ENCODE measurements around the gene FOXP1. TPM values are rescaled to one million over a fixed set of nuclear protein-coding genes. Genes with fewer than 3 reads are reported as not detected.

Gene FOXP1
- total and polyA plus RNA-seq, 2 donors = 26.1 to 42.3 TPM

- 86% methylated on average over 5 of the region's 5 CpGs for WGBS
- no peak overlapping the region for H3K4me3 ChIP-seq (ENCODE audit: low read length in 2 of 2)
- H3K27ac ChIP-seq (ENCODE audit: low read depth in 1 of 2, low read length in 1 of 2) = peak overlapping the region in 1 of 2 donors; percentile 25
- no peak for DNase-seq (ENCODE audit: low read depth in 6 of 9, low spot score in 9 of 9)
- H3K36me3 ChIP-seq (ENCODE audit: control insufficient read depth in 2 of 2, insufficient read depth in 2 of 2, low read length in 1 of 2) = peaks cover 0 to 27% of the 10 kb centered on the region in 2 donors
- H3K27me3 ChIP-seq (ENCODE audit: control insufficient read depth in 2 of 2, insufficient read depth in 1 of 2, low read length in 1 of 2) = no peaks in the 10 kb centered on the region
- H3K4me1 ChIP-seq (ENCODE audit: control insufficient read depth in 2 of 2, insufficient read depth in 2 of 2, low read length in 2 of 2) = peaks cover 0 to 9% of the 10 kb centered on the region in 2 donors
- peaks cover 0 to 6% of the 10 kb centered on the region in 2 donors for H3K9me3 ChIP-seq (ENCODE audit: control insufficient read depth in 2 of 2, insufficient read depth in 1 of 2, low read length in 1 of 2)
Observed at GRCh38 chr3:71494212-71494611, 89.3 kb downstream of the FOXP1 start.

- peaks cover 0 to 6% of the 10 kb centered on the region in 2 donors for H3K9me3 ChIP-seq (ENCODE audit: control insufficient read depth in 2 of 2, insufficient read depth in 1 of 2, low read length in 1 of 2)
- H3K27ac ChIP-seq (ENCODE audit: low read depth in 1 of 2, low read length in 1 of 2) = peak overlapping the region; percentile 44 to 80
- peak in 1 of 9 donors; percentile 52 for DNase-seq (ENCODE audit: low read depth in 6 of 9, low spot score in 9 of 9)
- H3K4me1 ChIP-seq (ENCODE audit: control insufficient read depth in 2 of 2, insufficient read depth in 2 of 2, low read length in 2 of 2) = peaks cover 0 to 8% of the 10 kb centered on the region in 2 donors
- WGBS = 85% methylated on average over 9 of the region's 9 CpGs
- H3K36me3 ChIP-seq (ENCODE audit: control insufficient read depth in 2 of 2, insufficient read depth in 2 of 2, low read length in 1 of 2) = peaks cover 0 to 28% of the 10 kb centered on the region in 2 donors
- H3K4me3 ChIP-seq (ENCODE audit: low read length in 2 of 2) = no peak overlapping the region
- H3K27me3 ChIP-seq (ENCODE audit: control insufficient read depth in 2 of 2, insufficient read depth in 1 of 2, low read length in 1 of 2) = no peaks in the 10 kb centered on the region
Observed at GRCh38 chr3:71492974-71493771, 90.4 kb downstream of the FOXP1 start.

DNA sequence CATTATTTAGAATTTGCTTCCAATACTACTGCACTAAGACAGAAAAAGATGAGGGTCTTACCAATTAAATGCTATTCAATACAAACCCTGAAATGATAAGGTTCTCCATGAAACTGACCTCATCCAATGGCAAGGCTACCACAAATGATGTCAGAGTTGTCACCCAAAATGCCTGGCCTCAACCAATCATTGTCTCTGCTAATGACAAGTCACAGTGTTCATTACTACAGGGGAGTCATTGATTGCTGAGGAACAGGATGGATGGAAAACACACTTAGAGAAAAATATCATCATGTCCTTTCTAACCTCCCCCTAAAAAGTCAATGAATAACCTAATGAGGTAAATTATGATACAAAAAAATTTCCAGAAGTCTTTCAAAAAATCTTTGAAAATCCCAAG is 91.0 kb downstream of the FOXP1 start:
- DNase-seq (ENCODE audit: low read depth in 6 of 9, low spot score in 9 of 9) = no peak
- Histone ChIP-seq H3K4me1 (ENCODE audit: control insufficient read depth in 2 of 2, insufficient read depth in 2 of 2, low read length in 2 of 2) (peaks cover 0 to 3% of the 10 kb centered on the region in 2 donors), H3K27me3 (ENCODE audit: control insufficient read depth in 2 of 2, insufficient read depth in 1 of 2, low read length in 1 of 2) (no peaks in the 10 kb centered on the region), H3K27ac (ENCODE audit: low read depth in 1 of 2, low read length in 1 of 2) (peak overlapping the region; percentile 31 to 44), H3K36me3 (ENCODE audit: control insufficient read depth in 2 of 2, insufficient read depth in 2 of 2, low read length in 1 of 2) (peaks cover 0 to 28% of the 10 kb centered on the region in 2 donors), H3K4me3 (ENCODE audit: low read length in 2 of 2) (no peak overlapping the region), H3K9me3 (ENCODE audit: control insufficient read depth in 2 of 2, insufficient read depth in 1 of 2, low read length in 1 of 2) (peaks cover 0 to 6% of the 10 kb centered on the region in 2 donors)

GRCh38 chr3:71491154-71491752 is 92.3 kb downstream of the FOXP1 start:
- no peak for DNase-seq (ENCODE audit: low read depth in 6 of 9, low spot score in 9 of 9)
- Histone ChIP-seq H3K27me3 (ENCODE audit: control insufficient read depth in 2 of 2, insufficient read depth in 1 of 2, low read length in 1 of 2) (no peaks in the 10 kb centered on the region), H3K4me1 (ENCODE audit: control insufficient read depth in 2 of 2, insufficient read depth in 2 of 2, low read length in 2 of 2) (no peaks in the 10 kb centered on the region), H3K36me3 (ENCODE audit: control insufficient read depth in 2 of 2, insufficient read depth in 2 of 2, low read length in 1 of 2) (peaks cover 0 to 28% of the 10 kb centered on the region in 2 donors), H3K4me3 (ENCODE audit: low read length in 2 of 2) (no peak overlapping the region), H3K9me3 (ENCODE audit: control insufficient read depth in 2 of 2, insufficient read depth in 1 of 2, low read length in 1 of 2) (peaks cover 0 to 6% of the 10 kb centered on the region in 2 donors), H3K27ac (ENCODE audit: low read depth in 1 of 2, low read length in 1 of 2) (no peak overlapping the region)
- WGBS = 93% methylated on average over 9 of the region's 9 CpGs

- H3K36me3 ChIP-seq (ENCODE audit: control insufficient read depth in 2 of 2, insufficient read depth in 2 of 2, low read length in 1 of 2) = peaks cover 0 to 28% of the 10 kb centered on the region in 2 donors
- DNase-seq (ENCODE audit: low read depth in 6 of 9, low spot score in 9 of 9) = no peak
- no peak overlapping the region for H3K4me3 ChIP-seq (ENCODE audit: low read length in 2 of 2)
- H3K4me1 ChIP-seq (ENCODE audit: control insufficient read depth in 2 of 2, insufficient read depth in 2 of 2, low read length in 2 of 2) = no peaks in the 10 kb centered on the region
- WGBS = 97% methylated on average over 3 of the region's 3 CpGs
- no peaks in the 10 kb centered on the region for H3K27me3 ChIP-seq (ENCODE audit: control insufficient read depth in 2 of 2, insufficient read depth in 1 of 2, low read length in 1 of 2)
- H3K9me3 ChIP-seq (ENCODE audit: control insufficient read depth in 2 of 2, insufficient read depth in 1 of 2, low read length in 1 of 2) = peaks cover 0 to 6% of the 10 kb centered on the region in 2 donors
- no peak overlapping the region for H3K27ac ChIP-seq (ENCODE audit: low read depth in 1 of 2, low read length in 1 of 2)
Observed at GRCh38 chr3:71490692-71491091, 92.8 kb downstream of the FOXP1 start.

DNA sequence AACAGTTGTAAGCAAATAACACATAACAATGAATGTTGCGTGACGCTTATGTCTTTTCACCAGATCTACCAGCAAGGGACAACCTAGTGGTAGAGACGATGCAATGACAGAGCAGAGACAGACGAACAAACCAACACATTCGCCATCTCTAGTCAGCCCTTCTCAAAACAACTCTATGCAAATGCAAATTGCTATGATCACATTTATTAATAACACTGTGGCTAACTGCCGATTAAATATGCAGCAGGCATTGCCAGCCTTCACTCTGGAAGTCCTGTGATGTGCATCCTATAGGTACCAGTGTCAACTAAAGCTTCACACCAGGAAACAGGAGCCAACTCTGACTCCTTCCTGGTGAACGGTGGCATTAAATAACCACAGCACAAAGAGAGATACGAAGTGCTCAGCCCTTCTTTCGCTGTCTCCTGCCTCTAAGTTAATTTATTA is 94.2 kb downstream of the FOXP1 start:
- peaks cover 0 to 28% of the 10 kb centered on the region in 2 donors for H3K36me3 ChIP-seq (ENCODE audit: control insufficient read depth in 2 of 2, insufficient read depth in 2 of 2, low read length in 1 of 2)
- peaks cover 0 to 6% of the 10 kb centered on the region in 2 donors for H3K9me3 ChIP-seq (ENCODE audit: control insufficient read depth in 2 of 2, insufficient read depth in 1 of 2, low read length in 1 of 2)
- DNase-seq (ENCODE audit: low read depth in 6 of 9, low spot score in 9 of 9) = no peak
- no peak overlapping the region for H3K27ac ChIP-seq (ENCODE audit: low read depth in 1 of 2, low read length in 1 of 2)
- no peaks in the 10 kb centered on the region for H3K27me3 ChIP-seq (ENCODE audit: control insufficient read depth in 2 of 2, insufficient read depth in 1 of 2, low read length in 1 of 2)
- no peaks in the 10 kb centered on the region for H3K4me1 ChIP-seq (ENCODE audit: control insufficient read depth in 2 of 2, insufficient read depth in 2 of 2, low read length in 2 of 2)
- WGBS = 87% methylated on average over 9 of the region's 9 CpGs
- H3K4me3 ChIP-seq (ENCODE audit: low read length in 2 of 2) = no peak overlapping the region

DNA sequence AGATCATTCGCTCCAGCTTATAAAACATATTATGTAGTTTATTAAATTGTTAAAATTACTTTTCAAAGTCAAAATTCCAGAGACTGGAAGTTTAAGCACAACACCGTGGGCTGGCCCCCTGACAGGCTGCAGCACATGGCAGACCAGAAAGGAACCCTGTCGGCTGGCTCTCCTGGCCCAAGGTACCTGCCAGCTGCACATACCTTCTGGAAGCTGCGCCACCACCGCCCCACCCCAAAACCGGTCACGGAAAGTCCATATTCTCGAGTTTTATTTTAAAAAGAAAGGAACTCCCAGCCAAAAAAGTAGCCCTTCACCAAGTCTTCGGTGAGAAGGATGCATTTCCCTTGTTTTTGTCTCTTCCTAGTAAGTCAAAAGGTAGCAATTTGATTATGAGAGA is 94.6 kb downstream of the FOXP1 start:
- 93% methylated on average over 9 of the region's 9 CpGs for WGBS
- DNase-seq (ENCODE audit: low read depth in 6 of 9, low spot score in 9 of 9) = no peak
- Histone ChIP-seq H3K4me3 (ENCODE audit: low read length in 2 of 2) (no peak overlapping the region), H3K36me3 (ENCODE audit: control insufficient read depth in 2 of 2, insufficient read depth in 2 of 2, low read length in 1 of 2) (peaks cover 0 to 28% of the 10 kb centered on the region in 2 donors), H3K27me3 (ENCODE audit: control insufficient read depth in 2 of 2, insufficient read depth in 1 of 2, low read length in 1 of 2) (no peaks in the 10 kb centered on the region), H3K27ac (ENCODE audit: low read depth in 1 of 2, low read length in 1 of 2) (no peak overlapping the region), H3K9me3 (ENCODE audit: control insufficient read depth in 2 of 2, insufficient read depth in 1 of 2, low read length in 1 of 2) (peaks cover 0 to 6% of the 10 kb centered on the region in 2 donors), H3K4me1 (ENCODE audit: control insufficient read depth in 2 of 2, insufficient read depth in 2 of 2, low read length in 2 of 2) (no peaks in the 10 kb centered on the region)

GRCh38 chr3:71488391-71488809 is 95.1 kb downstream of the FOXP1 start:
- no peak overlapping the region for H3K4me3 ChIP-seq (ENCODE audit: low read length in 2 of 2)
- DNase-seq (ENCODE audit: low read depth in 6 of 9, low spot score in 9 of 9) = no peak
- H3K9me3 ChIP-seq (ENCODE audit: control insufficient read depth in 2 of 2, insufficient read depth in 1 of 2, low read length in 1 of 2) = peaks cover 0 to 6% of the 10 kb centered on the region in 2 donors
- H3K36me3 ChIP-seq (ENCODE audit: control insufficient read depth in 2 of 2, insufficient read depth in 2 of 2, low read length in 1 of 2) = peaks cover 0 to 28% of the 10 kb centered on the region in 2 donors
- H3K27me3 ChIP-seq (ENCODE audit: control insufficient read depth in 2 of 2, insufficient read depth in 1 of 2, low read length in 1 of 2) = no peaks in the 10 kb centered on the region
- WGBS = 96% methylated on average over 6 of the region's 6 CpGs
- H3K27ac ChIP-seq (ENCODE audit: low read depth in 1 of 2, low read length in 1 of 2) = peak overlapping the region in 1 of 2 donors; percentile 42
- H3K4me1 ChIP-seq (ENCODE audit: control insufficient read depth in 2 of 2, insufficient read depth in 2 of 2, low read length in 2 of 2) = no peaks in the 10 kb centered on the region

DNA sequence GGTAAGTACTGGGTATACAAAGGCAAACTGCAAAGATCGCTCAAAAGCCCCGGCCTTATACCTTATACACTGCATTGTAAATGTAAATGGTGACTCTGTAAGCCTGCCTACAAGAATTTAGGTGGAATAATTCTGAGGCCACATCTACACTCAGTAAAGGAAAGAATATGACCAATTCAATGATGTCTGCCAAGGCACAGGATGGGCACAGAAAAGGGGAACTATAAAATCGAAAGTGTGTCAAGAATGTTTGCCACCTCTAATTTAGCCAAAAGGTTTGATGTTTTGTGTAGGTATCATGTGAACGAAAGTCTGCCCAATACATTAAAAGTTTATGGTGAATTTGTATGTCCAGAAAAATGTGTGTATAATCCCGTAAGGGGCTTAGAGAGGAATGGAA is 96.1 kb downstream of the FOXP1 start:
- Histone ChIP-seq H3K27me3 (ENCODE audit: control insufficient read depth in 2 of 2, insufficient read depth in 1 of 2, low read length in 1 of 2) (no peaks in the 10 kb centered on the region), H3K9me3 (ENCODE audit: control insufficient read depth in 2 of 2, insufficient read depth in 1 of 2, low read length in 1 of 2) (peaks cover 0 to 6% of the 10 kb centered on the region in 2 donors), H3K4me1 (ENCODE audit: control insufficient read depth in 2 of 2, insufficient read depth in 2 of 2, low read length in 2 of 2) (no peaks in the 10 kb centered on the region), H3K27ac (ENCODE audit: low read depth in 1 of 2, low read length in 1 of 2) (no peak overlapping the region), H3K4me3 (ENCODE audit: low read length in 2 of 2) (no peak overlapping the region), H3K36me3 (ENCODE audit: control insufficient read depth in 2 of 2, insufficient read depth in 2 of 2, low read length in 1 of 2) (peaks cover 0 to 21% of the 10 kb centered on the region in 2 donors)
- WGBS = 44% methylated on average over 5 of the region's 5 CpGs
- DNase-seq (ENCODE audit: low read depth in 6 of 9, low spot score in 9 of 9) = no peak
